ENCODE measurements around the gene SPDL1.

GRCh38 chr5:169631360-169631759 lies 47.8 kb downstream of the SPDL1 start:
- TF ChIP-seq MAX (IDR thresholded peaks at IDR 0.05) (no peak), CTCF (IDR thresholded peaks at IDR 0.05; ENCODE audit: low read depth, low read length, missing input control) (no peak), YY1 (IDR thresholded peaks at IDR 0.05) (no peak), TAF1 (conservative IDR thresholded peaks at IDR 0.05) (no peak), GABPA (IDR thresholded peaks at IDR 0.05 in 1 of 2, conservative IDR thresholded peaks at IDR 0.05 in 1 of 2) (no peak), EGR1 (IDR thresholded peaks at IDR 0.05; ENCODE audit: low read depth in 2 of 2) (no peak)

All from liver (tissue), 3 donors.